Measurements from ENCODE around the gene USP12.
"Not testable (repeated sequence)": the region's sequence is repeated elsewhere in the genome, so short reads cannot be mapped to it uniquely, and the experiment has no call there.

Gene USP12

GRCh38 chr13:27171244-27171826, at the start of gene USP12:
USP12 (minus strand) TSS chr13:27171811; CDS start chr13:27171639, 172 bp downstream.
- DNase-seq (ENCODE audit: low read depth) = peak; percentile 10

GRCh38 chr13:27219611-27220010, 48.0 kb upstream of the USP12 start:
- no peak for DNase-seq (ENCODE audit: low read depth)

GRCh38 chr13:27218861-27219260, 47.2 kb upstream of the USP12 start:
- not testable (repeated sequence) for DNase-seq (ENCODE audit: low read depth)

- not testable (repeated sequence) for DNase-seq (ENCODE audit: low read depth)
Measured at GRCh38 chr13:27217791-27218190, 46.2 kb upstream of the USP12 start.

- not testable (repeated sequence) for DNase-seq (ENCODE audit: low read depth)
Measured at GRCh38 chr13:27213386-27213785, 41.8 kb upstream of the USP12 start.

- DNase-seq (ENCODE audit: low read depth) = no peak
Measured at GRCh38 chr13:27211771-27212364, 40.3 kb upstream of the USP12 start.

GRCh38 chr13:27211271-27211670, 39.7 kb upstream of the USP12 start:
- DNase-seq (ENCODE audit: low read depth) = no peak

- DNase-seq (ENCODE audit: low read depth) = no peak
Measured at GRCh38 chr13:27208514-27208913, 36.9 kb upstream of the USP12 start.

- DNase-seq (ENCODE audit: low read depth) = no peak
Measured at GRCh38 chr13:27203854-27204253, 32.2 kb upstream of the USP12 start.

- no peak for DNase-seq (ENCODE audit: low read depth)
Measured at GRCh38 chr13:27203186-27203585, 31.6 kb upstream of the USP12 start.

- DNase-seq (ENCODE audit: low read depth) = no peak
Measured at GRCh38 chr13:27201661-27202060, 30.1 kb upstream of the USP12 start.

- DNase-seq (ENCODE audit: low read depth) = no peak
Measured at GRCh38 chr13:27200413-27201070, 28.9 kb upstream of the USP12 start.

GRCh38 chr13:27199696-27200095, 28.1 kb upstream of the USP12 start:
- no peak for DNase-seq (ENCODE audit: low read depth)

- no peak for DNase-seq (ENCODE audit: low read depth)
Measured at GRCh38 chr13:27199211-27199610, 27.6 kb upstream of the USP12 start.

- DNase-seq (ENCODE audit: low read depth) = no peak
Measured at GRCh38 chr13:27194895-27195764, 23.5 kb upstream of the USP12 start.

GRCh38 chr13:27194209-27194608, 22.6 kb upstream of the USP12 start:
- no peak for DNase-seq (ENCODE audit: low read depth)

- DNase-seq (ENCODE audit: low read depth) = no peak
Measured at GRCh38 chr13:27193496-27193895, 21.9 kb upstream of the USP12 start.

GRCh38 chr13:27192973-27193372, 21.4 kb upstream of the USP12 start:
- DNase-seq (ENCODE audit: low read depth) = no peak

GRCh38 chr13:27192367-27192766, 20.8 kb upstream of the USP12 start:
- not testable (repeated sequence) for DNase-seq (ENCODE audit: low read depth)

GRCh38 chr13:27189192-27189591, 17.6 kb upstream of the USP12 start:
- DNase-seq (ENCODE audit: low read depth) = no peak

GRCh38 chr13:27188239-27188638, 16.6 kb upstream of the USP12 start:
- no peak for DNase-seq (ENCODE audit: low read depth)

- no peak for DNase-seq (ENCODE audit: low read depth)
Measured at GRCh38 chr13:27186295-27186694, 14.7 kb upstream of the USP12 start.
